NCI-H2081 treated with DMSO at 0.1 percent for 48 hours (cell line): ENCODE results near the gene NACC1.

Experiments used
- DNase-seq: peaks from one replicate; lab custom pipeline; 2025; lab: John Stamatoyannopoulos, UW

The NACC1 gene

GRCh38 chr19:13087795-13088537 lies 30.1 kb upstream of the NACC1 start:
- DNase-seq, result no peak

- no peak for DNase-seq
These were observed 28.8 kb upstream of the NACC1 start for GRCh38 chr19:13089139-13089856.

- no peak for DNase-seq
These were observed 28.1 kb upstream of the NACC1 start for GRCh38 chr19:13089857-13090507.

- DNase-seq, result no peak
These were observed 27.4 kb upstream of the NACC1 start for GRCh38 chr19:13090511-13091231.

GRCh38 chr19:13091400-13092157 lies 26.5 kb upstream of the NACC1 start:
- no peak for DNase-seq

GRCh38 chr19:13092158-13092543 lies 25.9 kb upstream of the NACC1 start:
- no peak for DNase-seq

- no peak for DNase-seq
These were observed 25.3 kb upstream of the NACC1 start for GRCh38 chr19:13092606-13093235.

- DNase-seq, result peak; percentile 56
These were observed 24.5 kb upstream of the NACC1 start for GRCh38 chr19:13093407-13094105.

- no peak for DNase-seq
These were observed 24.0 kb upstream of the NACC1 start for GRCh38 chr19:13094106-13094504.

GRCh38 chr19:13094771-13095392 lies 23.2 kb upstream of the NACC1 start:
- no peak for DNase-seq

- DNase-seq, result no peak
These were observed 22.7 kb upstream of the NACC1 start for GRCh38 chr19:13095393-13095784.

- DNase-seq, result no peak
These were observed 21.8 kb upstream of the NACC1 start for GRCh38 chr19:13095934-13096927.

- no peak for DNase-seq
These were observed 21.0 kb upstream of the NACC1 start for GRCh38 chr19:13097033-13097462.

GRCh38 chr19:13097463-13098258 lies 20.4 kb upstream of the NACC1 start:
- no peak for DNase-seq

- no peak for DNase-seq
These were observed 19.6 kb upstream of the NACC1 start for GRCh38 chr19:13098277-13099072.

- no peak for DNase-seq
These were observed 18.7 kb upstream of the NACC1 start for GRCh38 chr19:13099073-13099999.
